Colonic mucosa (tissue), 4 donors: ENCODE data around the gene PXDC1. TPM values are rescaled to one million over a fixed set of nuclear protein-coding genes. Genes with fewer than 3 reads are reported as not detected.

Source experiments
- DNase-seq: peaks from one replicate; pipeline ENCODE4 v3.0.0-alpha.2; 2020
- H3K27ac ChIP-seq: fragments of 200-600 bp; one replicate; pipeline ENCODE4 v1.8.0; 2021
- H3K27me3 ChIP-seq: fragments of 200-600 bp; one replicate; pipeline ENCODE4 v1.8.0; 2021
- H3K36me3 ChIP-seq: fragments of 200-600 bp; one replicate; pipeline ENCODE4 v1.8.0; 2021
- H3K4me1 ChIP-seq: fragments of 200-600 bp; one replicate; pipeline ENCODE4 v1.8.0; 2021; ENCODE audit warnings: mild to moderate bottlenecking
- H3K4me3 ChIP-seq: fragments of 200-600 bp; one replicate; pipeline ENCODE4 v1.8.0; 2021
- H3K9ac ChIP-seq, 2 donors: one replicate each; pipeline ENCODE4 v1.7.0; 2013; ENCODE audit warnings: control low read depth in 2 of 2, low read depth in 2 of 2, low read length in 2 of 2
- H3K9me3 ChIP-seq: fragments of 200-600 bp; one replicate; pipeline ENCODE4 v1.8.0; 2021
- intact Hi-C: fragments of 100-400 bp; cut with DNase I; formaldehyde crosslinking; loops from one replicate; pipeline ENCODE4 v1.14.1; 2022
- total RNA-seq, 2 donors: library from RNA; stranded (reverse); fragmentation: NEBNext Ultra II Directional in 1 of 2; extraction: Animal tissue kit (Norgen Biotek cat#: 25700) in 1 of 2; gene quantifications; one replicate each; pipeline ENCODE4 v1.2.1, GENCODE V29; 2021
- TF ChIP-seq, protein P1 (sequence below): fragments of 200-600 bp; IDR thresholded peaks from one replicate; pipeline ENCODE4 v1.8.0; 2022; ENCODE audit warnings: antibody characterized with exemption, mild to moderate bottlenecking
- donor health status: healthy.
- donor health status: DM: no; HTN: no; CAD: no.
- donor health status: DM: no; HTN: no; CAD: no.

The PXDC1 gene
- total RNA-seq, 2 donors from 2014 or later: 1.7 to 8.8 TPM

DNA sequence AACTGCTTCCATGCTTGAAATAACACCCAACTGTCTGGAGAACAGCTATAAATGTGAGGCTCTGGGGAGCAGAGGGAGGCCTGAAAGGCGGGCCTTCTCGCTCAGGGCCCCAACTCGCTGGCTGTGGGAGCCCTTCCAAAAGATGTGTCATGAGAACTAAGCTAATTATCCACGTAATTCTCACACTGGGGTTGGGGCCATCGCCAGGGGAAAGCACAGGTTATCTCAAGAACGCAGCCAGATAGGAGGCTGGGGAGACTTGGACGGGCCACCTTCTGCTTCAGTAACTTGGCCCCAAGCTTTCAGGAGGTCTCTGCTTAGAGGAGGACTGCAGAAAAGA, 1.6 kb downstream of the PXDC1 start:
- peaks cover 8% of the 10 kb centered on the region for H3K4me1 ChIP-seq
- H3K36me3 ChIP-seq: no peaks in the 10 kb centered on the region
- H3K4me3 ChIP-seq: peak overlapping the region; percentile 64
- H3K27ac ChIP-seq: peak overlapping the region; percentile 90
- intact Hi-C loops: loop anchor here (2.0 to 10.0 kb wide), 3 partner anchors 183 to 405 kb away; no protein-coding TSS in a partner anchor
- no peaks in the 10 kb centered on the region for H3K9me3 ChIP-seq
- peak overlapping the region in 1 of 2 donors; percentile 61 for H3K9ac ChIP-seq
- peak; percentile 54 for DNase-seq
- peaks cover 9% of the 10 kb centered on the region for H3K27me3 ChIP-seq
- TF ChIP-seq, protein P1, sequence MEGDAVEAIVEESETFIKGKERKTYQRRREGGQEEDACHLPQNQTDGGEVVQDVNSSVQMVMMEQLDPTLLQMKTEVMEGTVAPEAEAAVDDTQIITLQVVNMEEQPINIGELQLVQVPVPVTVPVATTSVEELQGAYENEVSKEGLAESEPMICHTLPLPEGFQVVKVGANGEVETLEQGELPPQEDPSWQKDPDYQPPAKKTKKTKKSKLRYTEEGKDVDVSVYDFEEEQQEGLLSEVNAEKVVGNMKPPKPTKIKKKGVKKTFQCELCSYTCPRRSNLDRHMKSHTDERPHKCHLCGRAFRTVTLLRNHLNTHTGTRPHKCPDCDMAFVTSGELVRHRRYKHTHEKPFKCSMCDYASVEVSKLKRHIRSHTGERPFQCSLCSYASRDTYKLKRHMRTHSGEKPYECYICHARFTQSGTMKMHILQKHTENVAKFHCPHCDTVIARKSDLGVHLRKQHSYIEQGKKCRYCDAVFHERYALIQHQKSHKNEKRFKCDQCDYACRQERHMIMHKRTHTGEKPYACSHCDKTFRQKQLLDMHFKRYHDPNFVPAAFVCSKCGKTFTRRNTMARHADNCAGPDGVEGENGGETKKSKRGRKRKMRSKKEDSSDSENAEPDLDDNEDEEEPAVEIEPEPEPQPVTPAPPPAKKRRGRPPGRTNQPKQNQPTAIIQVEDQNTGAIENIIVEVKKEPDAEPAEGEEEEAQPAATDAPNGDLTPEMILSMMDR: no peak

DNA sequence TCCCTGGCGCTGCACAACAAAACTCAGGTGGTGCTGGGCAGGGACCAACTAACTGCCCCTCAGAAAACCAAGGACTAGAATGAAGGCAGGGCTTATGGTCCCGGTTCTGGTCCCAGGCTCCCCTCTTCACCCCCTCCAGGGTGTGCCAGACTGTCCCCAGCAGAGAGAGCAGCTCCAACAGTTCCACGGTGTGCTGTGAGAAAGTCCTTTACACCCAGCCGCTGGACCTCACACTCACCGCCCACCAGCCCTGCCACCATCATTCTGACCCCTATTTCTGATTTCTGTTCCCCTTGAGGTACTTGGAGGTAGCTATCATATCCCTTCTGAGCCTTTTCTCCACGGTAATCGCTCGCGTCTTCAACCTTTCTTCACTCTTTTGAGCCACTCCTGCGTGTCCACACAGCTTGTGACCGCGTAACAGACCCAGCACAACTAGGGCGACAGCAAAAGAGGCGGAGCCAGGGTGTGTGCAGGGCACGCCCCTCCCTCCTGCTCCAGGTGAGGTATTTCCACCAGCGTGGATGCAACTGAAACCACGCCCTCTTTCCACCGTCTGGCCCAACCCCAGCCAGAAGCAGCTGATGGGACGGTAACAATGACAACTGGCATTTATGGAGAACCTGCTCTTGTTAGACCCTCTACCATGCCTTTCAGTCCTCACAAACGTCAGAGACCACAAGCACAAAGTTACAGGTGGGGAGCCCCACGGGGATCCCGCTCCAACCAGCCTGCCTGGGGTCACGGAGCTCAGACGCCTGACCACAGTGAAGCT, 2.3 kb downstream of the PXDC1 start:
- Histone ChIP-seq H3K4me3 (no peak overlapping the region), H3K27ac (peak overlapping the region; percentile 90), H3K9me3 (no peaks in the 10 kb centered on the region), H3K4me1 (peaks cover 8% of the 10 kb centered on the region), H3K36me3 (no peaks in the 10 kb centered on the region), H3K9ac (no peak overlapping the region), H3K27me3 (peaks cover 9% of the 10 kb centered on the region)
- TF ChIP-seq, protein P1: no peak
- peak; percentile 69 for DNase-seq
- intact Hi-C loops: loop anchor here (2.0 to 10.0 kb wide), 3 partner anchors 184 to 406 kb away; no protein-coding TSS in a partner anchor

DNA sequence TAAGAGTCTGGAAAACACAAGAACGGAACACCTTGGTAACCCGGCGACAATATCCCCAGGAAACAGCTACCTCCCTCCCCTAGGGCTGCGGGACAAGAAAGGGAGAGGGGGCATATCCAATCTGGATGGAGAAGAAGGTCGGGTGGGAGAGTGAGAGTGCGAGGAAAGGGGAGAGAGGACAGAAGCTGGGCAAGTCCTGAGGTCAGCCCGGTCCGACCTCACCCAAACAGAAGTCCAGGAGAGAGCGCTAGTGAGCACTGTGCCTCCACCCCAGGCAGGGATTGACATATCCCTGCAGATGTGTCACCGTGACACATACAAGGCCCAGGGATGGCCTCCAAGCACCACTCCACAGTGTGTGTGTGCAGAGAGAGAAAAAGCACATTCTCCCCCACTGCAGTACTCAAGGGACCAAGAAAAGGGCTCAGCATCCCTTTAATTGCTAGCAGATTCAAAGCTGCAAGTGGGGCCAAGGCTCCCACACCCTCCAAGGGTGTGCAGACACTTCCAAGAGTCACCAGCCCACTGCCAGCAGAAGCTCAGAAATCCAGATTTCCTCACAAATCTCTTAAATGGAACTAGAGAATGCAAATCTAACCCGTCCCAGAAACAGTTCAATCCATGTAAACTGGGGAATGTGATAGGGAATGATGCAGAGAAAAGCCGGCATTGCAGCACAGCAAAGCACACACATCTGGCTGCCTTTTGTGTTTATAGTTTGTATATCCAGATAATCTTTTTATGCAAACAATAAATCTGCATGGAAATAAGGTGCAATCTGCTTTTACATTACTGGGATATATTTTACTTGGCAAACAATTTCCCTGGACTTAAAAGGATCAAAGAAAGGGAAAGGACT, 3.1 kb downstream of the PXDC1 start:
- Histone ChIP-seq H3K9ac (no peak overlapping the region), H3K36me3 (no peaks in the 10 kb centered on the region), H3K9me3 (no peaks in the 10 kb centered on the region), H3K27me3 (peaks cover 9% of the 10 kb centered on the region), H3K4me3 (no peak overlapping the region), H3K27ac (no peak overlapping the region), H3K4me1 (peaks cover 8% of the 10 kb centered on the region)
- TF ChIP-seq, protein P1: peak; percentile 55
- intact Hi-C loops: loop anchor here (2.0 to 10.0 kb wide), 3 partner anchors 184 to 406 kb away; no protein-coding TSS in a partner anchor
- peak; percentile 76 for DNase-seq

DNA sequence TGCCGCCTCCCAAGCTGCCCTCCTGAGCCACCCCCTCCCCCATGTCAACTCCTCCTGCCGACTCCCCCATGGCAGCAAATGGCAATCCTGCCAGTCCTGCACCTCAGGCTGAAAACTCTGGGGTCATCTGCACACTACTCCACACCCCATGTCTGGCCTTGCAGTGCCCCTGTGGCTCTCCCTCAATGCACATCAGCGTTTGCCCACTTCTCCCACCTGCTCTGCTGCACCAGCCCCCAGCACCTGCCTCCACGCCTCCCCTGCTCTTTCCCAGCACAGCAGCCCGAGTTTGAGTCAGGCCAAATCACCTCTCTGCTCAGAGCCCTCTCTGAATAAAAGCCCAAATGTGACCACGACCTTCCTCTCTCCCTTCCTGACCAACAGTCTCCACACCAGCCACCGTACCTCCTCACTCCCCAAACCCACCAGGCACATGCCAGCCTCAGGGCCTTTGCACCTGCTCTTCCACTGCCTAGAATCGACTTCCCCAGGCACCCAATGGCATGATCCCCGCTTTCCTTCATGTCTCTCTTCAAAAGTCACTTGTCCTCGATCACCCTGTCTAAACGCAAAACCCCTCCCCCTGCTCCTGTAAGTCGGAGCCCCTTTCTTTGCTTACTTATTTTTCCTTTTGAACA, 4.3 kb downstream of the PXDC1 start:
- H3K4me1 ChIP-seq: peaks cover 8% of the 10 kb centered on the region
- no peak overlapping the region for H3K9ac ChIP-seq
- H3K4me3 ChIP-seq: no peak overlapping the region
- DNase-seq: no peak
- H3K27ac ChIP-seq: no peak overlapping the region
- H3K27me3 ChIP-seq: peaks cover 9% of the 10 kb centered on the region
- TF ChIP-seq, protein P1: no peak
- H3K36me3 ChIP-seq: no peaks in the 10 kb centered on the region
- no peaks in the 10 kb centered on the region for H3K9me3 ChIP-seq
- intact Hi-C loops: loop anchor here (5.0 to 10.0 kb wide), 2 partner anchors 245 to 408 kb away; no protein-coding TSS in a partner anchor

DNA sequence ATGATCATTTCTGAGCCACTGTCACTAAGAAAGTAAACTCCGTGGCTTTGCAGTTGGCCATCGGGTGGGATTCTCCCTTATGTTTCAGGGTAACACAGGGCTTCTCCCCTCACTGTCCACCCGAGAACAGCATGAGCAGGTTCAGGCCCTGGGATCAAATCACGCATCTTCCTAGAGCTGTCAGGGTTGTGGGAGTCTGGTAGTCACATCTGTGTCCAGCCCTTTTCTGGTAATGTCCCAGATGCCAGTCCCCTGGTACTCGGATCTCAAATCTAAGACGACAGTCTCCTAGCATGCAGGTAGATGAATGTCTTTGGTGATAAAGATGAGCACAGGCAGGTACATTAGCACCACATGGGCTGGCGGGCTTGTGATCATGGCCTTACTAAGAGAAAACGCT, 4.8 kb downstream of the PXDC1 start:
- TF ChIP-seq, protein P1: no peak
- Histone ChIP-seq H3K4me1 (peaks cover 8% of the 10 kb centered on the region), H3K27me3 (peaks cover 9% of the 10 kb centered on the region), H3K4me3 (no peak overlapping the region), H3K9me3 (no peaks in the 10 kb centered on the region), H3K27ac (no peak overlapping the region), H3K36me3 (no peaks in the 10 kb centered on the region), H3K9ac (no peak overlapping the region)
- no peak for DNase-seq
- intact Hi-C loops: loop anchor here (5.0 to 10.0 kb wide), 2 partner anchors 246 to 408 kb away; no protein-coding TSS in a partner anchor
